NCI-H2171 (cell line): ENCODE data around the gene ADAMTS18.

Source experiments
- DNase-seq: peaks from one replicate; lab custom pipeline; 2025; lab: John Stamatoyannopoulos, UW

ADAMTS18 gene

GRCh38 chr16:77327717-77328116 lies 107.1 kb downstream of the ADAMTS18 start:
- DNase-seq = no peak

GRCh38 chr16:77324729-77325128 lies 110.1 kb downstream of the ADAMTS18 start:
- no peak for DNase-seq

GRCh38 chr16:77323695-77324094 lies 111.1 kb downstream of the ADAMTS18 start:
- no peak for DNase-seq

- no peak for DNase-seq
Measured at GRCh38 chr16:77322757-77323156, 112.1 kb downstream of the ADAMTS18 start.

GRCh38 chr16:77317059-77317458 lies 117.8 kb downstream of the ADAMTS18 start:
- DNase-seq = no peak

GRCh38 chr16:77310877-77311276 lies 124.0 kb downstream of the ADAMTS18 start:
- DNase-seq = no peak

- DNase-seq = no peak
Measured at GRCh38 chr16:77308163-77308561, 126.7 kb downstream of the ADAMTS18 start.

- DNase-seq = no peak
Measured at GRCh38 chr16:77307426-77308162, 127.2 kb downstream of the ADAMTS18 start.

GRCh38 chr16:77306075-77306474 lies 128.8 kb downstream of the ADAMTS18 start:
- no peak for DNase-seq

GRCh38 chr16:77304877-77305276 lies 130.0 kb downstream of the ADAMTS18 start:
- no peak for DNase-seq

- DNase-seq = no peak
Measured at GRCh38 chr16:77304134-77304533, 130.7 kb downstream of the ADAMTS18 start.

GRCh38 chr16:77302674-77303073 lies 132.2 kb downstream of the ADAMTS18 start:
- no peak for DNase-seq

GRCh38 chr16:77302249-77302648 lies 132.6 kb downstream of the ADAMTS18 start:
- no peak for DNase-seq

- DNase-seq = no peak
Measured at GRCh38 chr16:77300256-77300655, 134.6 kb downstream of the ADAMTS18 start.

- DNase-seq = no peak
Measured at GRCh38 chr16:77299395-77299794, 135.4 kb downstream of the ADAMTS18 start.

- no peak for DNase-seq
Measured at GRCh38 chr16:77298418-77299360, 136.1 kb downstream of the ADAMTS18 start.

- no peak for DNase-seq
Measured at GRCh38 chr16:77297996-77298395, 136.8 kb downstream of the ADAMTS18 start.

GRCh38 chr16:77295896-77296295 lies 138.9 kb downstream of the ADAMTS18 start:
- DNase-seq = no peak

- DNase-seq = no peak
Measured at GRCh38 chr16:77290451-77291115, 144.3 kb downstream of the ADAMTS18 start.

GRCh38 chr16:77289331-77289809 lies 145.5 kb downstream of the ADAMTS18 start:
- DNase-seq = no peak

- no peak for DNase-seq
Measured at GRCh38 chr16:77288222-77288621, 146.6 kb downstream of the ADAMTS18 start.

- no peak for DNase-seq
Measured at GRCh38 chr16:77285676-77286075, 149.2 kb downstream of the ADAMTS18 start.
